HG02642 (cell line): Measurements from ENCODE around the gene TFAP2A.

Source experiments
- ATAC-seq: cut with Tn5 transposase; IDR thresholded peaks from one replicate; pipeline ENCODE4 v1.9.1; 2021; ENCODE audit warnings: mild to moderate bottlenecking; ENCODE audit not compliant: unreplicated experiment, poor library complexity

Gene TFAP2A

DNA sequence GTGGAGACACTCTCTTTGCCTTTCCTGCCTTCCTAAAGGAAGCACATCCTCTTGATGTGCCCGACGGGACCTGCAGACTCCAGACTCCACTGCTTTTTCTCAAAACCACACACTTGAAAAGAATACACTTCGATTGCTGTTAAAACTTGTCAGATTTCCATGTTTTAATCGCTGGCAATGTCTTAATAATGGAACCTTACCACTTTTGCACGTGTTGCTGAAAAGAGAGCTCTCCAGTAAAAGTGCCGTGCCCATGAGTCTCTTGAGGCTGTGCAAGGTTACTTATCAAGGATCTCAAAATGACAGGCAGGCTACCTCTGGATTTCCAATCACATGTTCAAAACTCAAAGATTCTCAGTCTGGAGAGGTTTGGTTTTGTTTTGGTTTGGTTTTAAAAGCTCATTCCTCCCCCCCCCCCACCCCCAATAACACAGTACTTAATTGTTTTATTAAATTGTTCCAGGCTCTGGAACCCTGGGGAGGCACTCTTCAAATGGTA, 12.0 kb upstream of the TFAP2A start:
- ATAC-seq = no peak

DNA sequence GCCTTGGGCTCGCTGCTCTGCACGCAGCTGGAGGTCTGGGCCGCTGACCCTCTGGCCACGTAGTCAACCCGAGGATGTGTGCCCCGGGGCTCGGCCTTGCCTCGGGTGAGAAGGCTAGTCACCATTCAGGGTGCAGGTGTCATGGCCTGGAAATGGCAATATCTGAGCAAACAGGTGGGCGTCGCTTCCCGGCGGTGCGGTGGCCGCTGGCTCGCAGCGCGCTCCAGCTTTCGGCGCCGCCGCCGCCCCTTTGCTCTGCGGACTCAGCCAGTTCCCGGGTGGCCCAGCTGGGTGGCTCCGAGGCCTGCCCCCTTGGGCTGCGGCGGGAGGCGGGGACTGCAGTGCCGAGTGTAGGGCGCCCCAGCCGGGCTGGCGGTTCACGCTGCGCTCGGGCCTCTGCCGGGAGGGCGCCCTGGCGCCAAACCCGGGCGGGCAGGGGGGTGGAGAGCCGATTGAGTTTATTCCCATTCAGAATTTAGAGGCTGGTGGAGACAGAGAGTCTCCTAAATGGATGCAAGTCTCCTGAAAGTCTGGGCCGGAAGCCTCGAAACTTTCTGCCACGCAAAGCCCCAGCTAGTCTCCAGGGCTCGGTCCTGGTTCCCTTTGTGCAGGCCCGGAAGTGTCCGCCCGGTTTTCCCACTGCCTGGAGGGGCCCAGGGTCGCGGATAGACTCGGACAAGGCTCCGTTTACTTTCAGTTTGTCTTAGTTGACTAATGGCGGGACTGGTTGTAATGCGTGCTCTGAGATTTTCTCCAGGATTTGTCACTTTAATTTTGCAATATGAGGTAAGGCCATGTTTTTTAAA, 11.3 kb upstream of the TFAP2A start:
- peak; percentile 75 for ATAC-seq

DNA sequence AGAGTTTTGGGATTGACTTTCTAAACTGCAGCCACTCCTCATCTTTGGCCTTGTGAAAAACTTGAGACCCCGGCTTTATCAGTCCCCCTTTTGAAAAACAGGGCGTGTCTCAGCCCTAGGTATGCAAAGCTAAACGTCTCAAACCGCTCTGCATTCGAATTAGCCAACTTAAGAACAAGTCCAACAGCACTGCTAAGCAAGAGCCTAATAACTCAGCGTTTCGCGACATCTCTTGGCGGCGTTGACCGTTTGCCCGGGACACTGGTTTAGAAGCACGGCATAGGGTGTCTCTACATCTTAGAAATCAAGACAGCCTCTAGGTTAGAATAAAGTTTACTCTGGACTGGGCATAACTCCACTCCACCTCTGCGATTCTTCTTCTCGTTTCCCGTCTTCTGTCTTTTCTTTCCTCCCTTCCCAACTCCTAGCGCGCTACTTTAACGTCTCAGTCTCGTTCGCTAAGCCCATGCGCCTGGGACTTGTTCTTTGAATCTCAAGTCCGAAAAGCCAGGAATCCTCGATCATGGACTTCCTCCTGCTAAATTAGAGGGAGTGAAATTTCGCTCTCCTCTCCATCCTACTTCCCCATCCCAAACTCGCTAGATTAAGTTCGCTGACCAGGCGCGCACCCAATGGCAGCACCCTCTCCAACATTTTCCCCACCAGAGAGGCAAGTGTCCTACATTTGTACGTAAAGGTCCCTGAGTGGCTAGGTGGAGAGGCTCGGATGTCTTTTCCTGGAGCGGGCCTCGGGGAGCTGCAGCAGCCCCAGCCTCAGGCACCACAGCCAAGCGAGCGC, 10.5 kb upstream of the TFAP2A start:
- ATAC-seq = no peak

GRCh38 chr6:10424040-10424439, 9.2 kb upstream of the TFAP2A start:
- no peak for ATAC-seq

- ATAC-seq = no peak
Observed at GRCh38 chr6:10422737-10423034, 7.8 kb upstream of the TFAP2A start.

DNA sequence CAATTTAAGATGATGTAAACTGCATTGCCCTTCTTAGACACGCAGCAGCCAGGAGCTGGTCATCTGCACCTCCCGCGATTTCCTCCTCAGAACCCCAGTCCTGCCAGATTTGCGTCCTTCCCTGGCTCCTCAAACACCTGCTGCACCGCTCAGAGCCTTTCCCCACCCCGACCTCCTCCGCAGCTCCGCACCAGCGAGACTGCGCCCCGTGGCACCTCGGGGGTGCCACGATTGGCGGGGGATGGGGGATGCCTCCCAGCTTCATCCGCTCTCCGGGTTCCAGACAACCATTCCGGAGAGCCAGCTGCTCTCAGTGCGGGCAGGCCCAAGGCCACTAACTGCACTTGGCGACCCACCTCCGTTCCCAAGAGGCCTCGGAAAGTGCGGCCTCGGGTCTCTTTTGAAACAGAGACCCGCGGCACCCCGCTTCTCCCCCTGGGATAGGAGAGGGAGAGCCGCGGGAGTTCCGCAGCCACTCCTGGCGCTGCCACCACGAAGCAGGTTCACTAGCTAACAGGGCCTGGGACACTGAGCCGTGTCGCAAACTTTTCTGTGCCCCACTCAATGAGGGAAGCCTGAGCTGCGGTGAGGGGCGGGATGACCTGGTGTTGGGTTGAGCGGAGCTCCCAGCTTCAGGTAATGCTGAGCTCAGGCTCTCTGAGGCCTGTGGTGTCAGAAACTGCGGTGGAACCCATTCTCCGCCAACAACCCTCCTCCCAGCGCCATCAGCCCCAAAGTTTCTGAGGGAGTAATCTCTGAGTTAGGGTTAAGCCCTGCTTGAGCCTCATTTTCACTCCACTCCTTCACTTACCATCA, 7.3 kb upstream of the TFAP2A start:
- ATAC-seq = no peak

GRCh38 chr6:10421158-10421920, 6.5 kb upstream of the TFAP2A start:
- ATAC-seq = no peak

DNA sequence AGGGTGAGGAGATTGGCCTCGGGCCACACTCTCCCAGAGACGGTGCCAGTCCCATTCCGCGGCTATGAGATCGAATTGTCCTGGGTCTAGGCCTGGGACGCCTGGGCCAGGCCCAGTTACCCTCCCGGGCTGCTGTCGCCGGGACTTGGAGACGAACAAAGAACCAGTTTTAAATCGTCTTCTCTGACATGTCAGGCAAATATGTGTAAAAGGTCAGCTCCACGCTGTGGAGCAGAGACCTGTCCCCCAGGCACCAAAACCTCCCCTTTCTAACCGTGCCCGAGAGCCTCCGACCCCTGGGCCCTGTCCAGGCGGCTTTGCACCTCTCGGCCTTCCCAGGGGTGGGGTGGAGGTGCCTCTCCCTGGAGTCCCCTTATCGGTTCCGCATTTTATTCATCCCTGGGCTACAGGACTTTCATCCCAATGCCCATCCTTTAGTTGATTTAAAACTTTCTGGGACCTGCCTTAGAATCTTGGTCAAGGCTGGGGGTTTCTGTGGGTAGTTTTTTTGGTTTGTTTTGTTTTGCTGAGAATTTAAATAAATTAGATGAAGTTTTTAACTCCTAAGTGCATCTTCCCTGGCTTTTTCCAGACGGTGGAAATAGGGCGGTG, 5.8 kb upstream of the TFAP2A start:
- no peak for ATAC-seq

DNA sequence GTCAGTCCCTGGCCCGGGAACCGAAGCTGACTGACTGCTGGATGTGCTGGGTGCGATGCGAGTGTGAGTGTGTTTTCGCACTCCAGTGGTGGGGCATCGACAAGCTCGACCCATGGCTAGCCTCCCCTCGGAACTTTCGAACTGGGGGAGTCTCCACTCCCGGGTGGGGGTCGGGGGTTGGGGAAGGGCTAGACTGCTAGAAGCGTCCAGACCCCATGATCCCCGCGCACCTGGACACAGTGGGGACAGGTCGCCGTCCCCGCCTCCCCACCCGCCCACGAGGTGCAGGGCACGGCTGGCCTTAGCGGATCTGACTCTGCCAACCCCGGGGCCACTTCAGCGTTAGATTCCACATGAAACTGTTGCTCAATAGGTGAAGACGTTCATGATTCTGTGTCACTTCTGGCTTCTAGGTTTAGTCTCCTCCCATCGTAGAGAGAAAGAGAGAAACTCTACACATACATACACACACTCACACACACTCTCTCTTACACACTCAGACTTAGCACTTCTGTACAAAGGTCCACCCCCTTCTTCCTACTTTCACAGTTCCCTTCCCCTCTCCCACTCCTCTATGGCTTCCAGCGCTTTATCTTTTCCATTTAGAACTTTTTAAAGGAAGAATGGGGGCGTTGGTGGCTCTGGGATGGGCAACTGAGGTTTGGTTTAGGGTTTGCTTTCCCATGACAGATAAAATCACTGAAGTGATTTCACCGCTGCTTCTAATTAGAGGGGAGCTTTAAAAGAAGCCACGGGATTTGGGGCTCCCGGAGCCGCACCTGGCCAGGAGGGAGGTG, 5.1 kb upstream of the TFAP2A start:
- no peak for ATAC-seq

GRCh38 chr6:10418862-10419748, 4.2 kb upstream of the TFAP2A start:
- ATAC-seq = peak; percentile 46

- peak; percentile 16 for ATAC-seq
Observed at GRCh38 chr6:10418361-10418861, 3.5 kb upstream of the TFAP2A start.

DNA sequence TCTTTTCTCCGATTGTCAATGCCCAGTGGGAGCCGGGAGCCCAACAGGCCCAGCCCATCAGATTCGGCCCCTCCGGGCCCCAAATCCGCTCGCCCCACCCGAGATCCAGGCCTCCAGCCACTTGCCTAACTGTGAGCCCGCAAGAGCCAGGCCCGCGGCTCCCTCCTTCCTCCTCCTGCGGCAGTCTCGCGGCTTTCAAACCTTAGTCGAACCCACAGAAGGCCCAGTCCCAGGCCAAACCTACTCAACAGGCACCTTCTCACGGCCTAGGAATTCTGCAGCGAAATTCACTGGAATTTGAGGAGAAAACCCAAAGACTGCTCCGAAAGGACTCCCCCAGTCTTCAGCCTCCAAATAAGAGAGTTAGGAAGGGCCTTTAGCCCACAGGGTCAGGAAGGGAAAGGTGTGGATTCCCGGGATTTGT, 2.8 kb upstream of the TFAP2A start:
- no peak for ATAC-seq

DNA sequence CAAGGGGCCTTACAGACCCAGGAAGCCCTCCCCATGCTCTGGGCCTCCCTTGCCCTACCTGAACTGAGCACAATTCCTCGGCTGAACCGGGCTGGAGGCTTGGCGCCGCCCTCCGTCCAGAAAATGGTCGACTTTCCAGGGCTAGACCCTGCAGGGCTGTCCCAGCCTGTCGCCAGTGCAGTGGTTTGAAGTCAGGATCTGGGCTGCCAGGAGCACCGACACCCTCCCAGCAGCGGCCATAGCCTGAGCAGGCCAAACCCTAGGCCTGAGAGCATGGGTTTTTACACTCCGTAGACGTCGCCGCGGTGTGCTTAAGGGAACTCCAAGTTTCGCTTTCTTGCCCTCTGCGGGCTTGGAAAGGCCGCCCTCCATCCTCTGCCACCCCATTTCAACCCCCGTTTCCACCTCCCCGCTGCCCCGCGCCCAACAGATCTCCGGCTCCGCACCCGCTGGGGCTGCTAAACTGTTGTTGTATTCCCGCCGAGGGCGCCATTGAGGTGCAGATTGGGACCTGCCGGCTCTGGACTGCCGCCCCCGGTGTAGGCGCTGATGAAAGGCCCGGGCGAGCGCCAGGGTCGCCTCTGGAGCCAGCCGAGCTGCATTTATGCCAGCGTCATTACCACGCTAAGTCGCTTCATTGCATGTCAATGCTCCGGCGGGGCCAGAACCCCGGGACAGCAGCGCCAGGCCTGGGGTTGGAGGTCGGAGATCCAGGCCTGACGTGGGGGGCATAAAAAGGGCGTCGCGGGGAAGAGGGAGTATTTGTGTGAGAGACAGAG, 2.2 kb upstream of the TFAP2A start:
- ATAC-seq = no peak

- ATAC-seq = no peak
Observed at GRCh38 chr6:10416516-10416862, 1.6 kb upstream of the TFAP2A start.

- ATAC-seq = no peak
Observed at GRCh38 chr6:10415617-10416480, 975 bp upstream of the TFAP2A start.
